ENCODE data around the gene TIGAR.

Gene TIGAR

DNA sequence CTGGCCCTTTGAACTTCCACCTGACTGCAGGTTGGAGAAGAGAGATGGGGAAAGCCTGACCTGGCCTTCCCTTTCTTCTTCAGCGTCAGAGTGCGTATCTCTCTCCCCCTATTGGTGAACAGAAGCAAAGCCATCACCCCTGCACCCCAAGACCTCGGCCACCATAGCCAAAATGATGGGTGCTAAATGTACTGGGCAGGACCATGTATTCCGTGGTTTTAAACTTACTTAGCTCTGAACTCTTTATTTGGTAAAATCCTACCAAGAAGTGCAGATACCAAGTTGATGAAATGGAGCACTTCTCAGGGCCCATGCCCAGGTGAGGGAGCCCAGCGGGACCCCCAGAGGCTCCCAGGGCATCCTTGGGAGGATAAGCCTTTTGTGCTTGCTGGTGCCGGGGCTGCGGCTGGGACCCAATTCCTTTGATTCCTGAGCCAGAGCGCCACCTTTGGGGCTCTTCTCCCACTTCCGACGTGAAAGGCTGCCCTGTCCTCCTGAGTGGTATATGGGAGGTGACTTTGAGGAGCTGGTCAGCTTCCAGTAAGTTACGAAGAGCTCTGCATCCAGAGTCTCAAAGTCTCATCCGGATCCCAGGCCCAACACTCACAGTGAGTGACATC, 38.0 kb upstream of the TIGAR start:
- DNase-seq, result no peak

DNA sequence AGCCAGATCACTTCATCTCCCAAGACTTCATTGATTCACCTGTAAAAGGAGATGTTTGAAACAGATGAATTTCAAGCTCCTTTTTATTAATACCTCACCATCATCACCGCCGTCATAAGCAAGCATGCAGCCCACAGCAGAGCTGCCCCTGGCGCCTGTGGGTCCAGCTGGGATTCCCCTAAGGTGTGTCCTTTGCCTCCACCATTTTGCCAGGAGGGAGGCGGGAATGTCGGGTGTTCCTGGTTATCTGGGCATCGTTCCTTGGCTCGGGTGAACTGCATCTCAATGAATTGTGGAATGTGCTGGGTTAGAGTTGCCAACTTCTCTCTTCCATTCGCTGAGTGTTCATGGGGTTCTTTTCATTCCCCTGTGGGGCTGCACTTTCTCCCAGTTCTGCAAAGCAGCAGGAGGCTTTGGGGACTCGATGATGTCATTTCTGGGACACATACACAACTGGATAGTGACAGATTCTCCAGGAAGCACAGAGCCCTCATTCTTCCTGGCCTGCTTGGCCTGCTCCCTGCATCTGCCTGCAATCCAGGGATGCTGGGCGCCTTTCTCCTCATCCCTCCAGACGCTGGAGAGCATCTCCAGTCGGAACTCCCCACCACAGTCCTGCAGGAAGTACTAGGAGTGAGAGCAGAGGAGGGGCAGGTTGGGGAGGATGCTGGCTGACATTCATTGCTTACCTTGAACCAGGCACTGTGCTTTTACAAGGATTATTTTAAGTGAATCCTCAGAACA, 37.3 kb upstream of the TIGAR start:
- no peak for DNase-seq

DNA sequence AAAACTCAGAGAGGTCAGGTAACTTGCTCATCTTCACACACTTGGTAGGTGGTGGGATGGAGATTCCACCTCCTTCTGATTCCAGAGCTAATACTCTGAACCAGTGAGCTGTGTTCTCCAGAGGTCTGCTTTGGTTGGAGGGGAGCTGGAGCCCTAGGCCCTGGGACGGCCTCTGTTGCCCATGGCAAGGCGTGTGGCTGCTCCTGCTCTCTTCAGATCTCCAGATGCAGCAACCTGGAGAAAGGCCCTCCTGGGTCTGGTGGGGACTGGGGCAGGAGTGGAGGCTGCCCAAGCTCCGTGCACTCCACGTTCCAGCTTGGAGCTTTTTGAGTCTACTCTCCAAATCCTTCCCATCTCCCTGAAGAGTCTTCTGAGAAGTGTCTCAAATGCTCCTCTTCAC, 36.7 kb upstream of the TIGAR start:
- DNase-seq, result no peak

DNA sequence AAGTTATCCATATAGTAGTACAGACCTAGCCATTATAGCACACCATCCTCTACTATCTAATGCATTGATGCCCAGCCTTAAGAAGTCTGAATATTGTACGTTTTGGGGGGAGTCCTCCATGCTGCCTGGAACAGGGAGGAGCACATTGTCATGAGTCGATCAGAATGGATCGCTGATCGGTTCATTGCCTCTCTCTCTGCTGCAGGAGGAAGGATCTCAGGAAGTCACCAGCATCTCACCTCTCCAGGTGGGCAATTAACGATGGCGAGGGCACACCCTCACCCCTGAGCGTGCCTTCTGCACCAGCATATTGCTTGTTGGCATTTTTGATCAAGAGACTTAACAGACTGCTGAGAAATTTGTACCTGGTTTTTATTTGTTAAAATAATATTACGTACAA, 35.9 kb upstream of the TIGAR start:
- no peak for DNase-seq

DNA sequence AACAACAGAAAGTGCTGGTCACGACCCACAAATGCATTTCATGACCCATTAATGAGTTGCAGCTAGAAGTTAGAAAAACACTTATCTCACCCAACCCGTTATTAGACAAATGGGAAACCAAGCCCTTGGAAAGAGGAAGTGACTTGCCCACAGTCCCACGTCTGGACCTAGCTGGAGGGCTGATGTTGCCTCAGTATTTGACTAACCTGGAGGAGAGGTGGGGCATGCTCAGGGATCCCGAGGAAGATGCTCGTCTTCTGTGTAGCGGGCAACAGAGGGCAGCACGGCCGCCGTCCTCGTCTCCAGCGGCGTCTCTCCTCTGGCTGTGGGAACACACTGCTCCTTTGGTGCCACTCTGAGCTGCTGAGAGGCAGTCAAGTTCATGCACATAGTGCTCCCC, 34.8 kb upstream of the TIGAR start:
- DNase-seq, result no peak

DNA sequence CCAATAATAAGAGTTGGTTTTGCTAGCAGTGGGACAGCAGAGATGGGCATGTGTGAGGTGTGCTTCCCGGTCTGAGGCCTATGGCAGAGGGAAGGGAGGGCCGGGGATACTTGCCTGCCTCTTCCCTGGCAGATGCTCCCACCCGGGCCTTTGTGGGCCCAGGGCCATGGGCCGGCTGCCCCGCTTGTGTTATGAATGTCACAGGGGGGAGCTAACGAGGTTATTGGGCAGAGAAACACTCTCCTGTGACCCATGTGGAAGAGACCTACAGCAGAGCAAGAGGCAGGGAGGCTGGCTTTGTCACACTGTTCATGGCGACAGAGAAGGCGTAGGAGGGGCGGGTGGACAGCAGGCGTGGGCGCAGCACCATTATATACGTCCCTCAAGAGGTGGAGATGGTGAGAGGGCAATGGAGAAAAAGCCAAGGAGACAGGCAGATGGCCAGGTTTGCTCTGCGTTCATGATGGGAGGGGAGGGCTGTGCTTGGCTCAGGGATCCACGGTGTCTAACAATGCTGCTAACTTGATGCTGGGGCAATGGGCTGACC, 34.2 kb upstream of the TIGAR start:
- DNase-seq, result no peak

DNA sequence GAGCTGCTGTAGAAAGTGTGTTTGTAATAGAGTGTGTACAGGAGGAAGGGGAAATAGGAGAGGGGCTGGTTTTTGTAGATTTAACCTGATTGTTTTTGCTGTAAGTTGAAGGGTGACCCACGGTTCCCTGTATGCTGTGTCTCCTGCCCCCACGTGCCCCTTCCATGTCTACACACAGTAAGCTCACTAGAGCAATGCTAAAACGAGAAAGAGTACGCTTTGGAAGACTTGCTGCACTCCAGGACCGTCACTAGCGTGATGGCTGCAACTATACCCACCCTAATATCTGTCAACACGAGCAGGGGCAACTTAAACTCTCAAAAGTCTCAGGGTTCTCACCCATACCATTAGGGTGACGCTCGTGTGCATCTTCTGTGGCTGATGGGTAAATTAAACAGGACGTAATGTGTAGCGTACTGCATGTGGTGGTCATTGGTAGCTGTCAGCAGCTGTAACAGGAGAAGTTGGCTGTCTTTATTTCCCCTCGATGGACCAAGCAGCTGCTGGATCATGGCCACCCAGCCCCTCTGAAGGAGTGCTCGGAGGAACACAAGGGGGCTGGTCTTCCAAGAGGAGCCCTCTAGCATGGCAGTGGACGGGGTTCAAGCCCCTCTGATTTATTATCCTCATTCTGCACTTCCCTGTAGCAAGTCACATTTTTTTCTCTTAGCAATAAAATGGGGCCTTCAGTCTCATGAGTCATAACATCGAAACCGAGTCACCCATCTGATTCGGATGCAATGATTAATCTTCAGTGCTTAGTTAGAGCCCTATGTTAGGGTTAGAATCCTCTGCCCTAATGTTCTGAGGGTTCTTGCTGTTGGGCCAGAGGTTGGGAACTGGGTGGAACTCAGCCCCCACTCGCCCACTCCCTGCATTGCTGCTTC, 33.4 kb upstream of the TIGAR start:
- DNase-seq, result no peak

DNA sequence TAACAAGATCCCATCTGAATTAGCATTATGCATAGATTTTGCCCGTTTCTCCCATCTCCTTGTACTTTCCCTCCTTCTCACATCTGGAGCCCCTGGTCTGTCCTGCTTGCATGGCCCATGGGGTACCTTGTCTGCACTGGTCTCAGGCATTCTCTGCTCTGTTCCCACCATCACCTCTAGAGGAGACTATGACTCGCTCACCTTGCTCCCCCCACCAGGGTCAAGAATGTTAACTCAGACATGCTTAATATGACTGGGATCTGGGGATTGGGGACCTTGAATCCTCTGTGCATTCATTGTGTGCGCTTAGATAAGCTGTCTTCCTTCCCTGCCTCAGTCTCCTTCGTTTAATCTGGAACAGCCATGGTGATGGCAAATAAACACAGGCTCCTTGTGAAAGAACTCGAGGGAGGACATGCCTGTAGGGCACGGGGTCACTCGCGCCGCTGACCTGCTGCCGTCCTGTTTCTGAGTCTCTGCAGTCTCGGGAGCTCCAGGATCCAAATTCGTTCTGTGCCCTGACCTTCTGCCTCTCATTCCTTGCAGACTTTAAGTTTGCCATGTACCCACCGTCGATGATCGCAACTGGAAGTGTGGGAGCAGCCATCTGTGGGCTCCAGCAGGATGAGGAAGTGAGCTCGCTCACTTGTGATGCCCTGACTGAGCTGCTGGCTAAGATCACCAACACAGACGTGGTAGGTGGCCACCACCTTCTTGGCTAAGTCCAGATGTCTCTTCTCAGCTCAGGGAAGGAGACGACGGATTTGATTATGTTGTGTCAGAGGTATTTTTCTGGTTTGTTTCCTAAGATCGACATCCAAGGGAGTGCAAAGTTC, 32.5 kb upstream of the TIGAR start:
- no peak for DNase-seq

DNA sequence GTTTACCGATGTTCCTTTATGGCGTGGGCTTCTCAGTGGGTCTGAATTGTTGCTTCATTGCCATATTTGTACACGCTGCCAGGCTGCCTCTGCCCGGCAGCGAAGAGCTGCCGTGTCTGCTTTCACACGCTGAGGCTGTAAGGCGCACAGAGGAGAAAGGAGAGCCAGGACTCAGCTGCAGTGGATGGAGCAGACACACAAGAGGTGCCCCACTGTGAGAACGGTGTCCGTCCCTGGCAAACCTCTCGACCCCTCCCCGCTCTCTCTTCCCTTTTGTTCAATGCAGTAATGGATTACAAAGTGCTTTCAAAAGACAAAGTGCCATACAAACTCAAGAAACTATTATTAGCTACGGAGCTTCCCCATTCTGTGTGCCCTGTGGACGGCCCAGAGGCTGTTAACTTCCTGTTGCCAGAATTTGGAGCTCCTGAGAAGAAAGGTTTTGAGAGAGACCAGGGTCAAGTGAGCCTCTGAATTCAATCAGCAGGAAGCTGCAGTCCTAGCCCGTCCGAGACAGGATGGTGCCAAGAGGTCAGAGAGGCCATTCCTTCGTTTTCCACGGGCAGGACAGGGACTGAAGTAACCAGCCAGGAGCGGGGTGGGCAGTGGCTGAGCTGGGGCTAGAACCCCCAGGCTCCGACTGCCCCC, 31.7 kb upstream of the TIGAR start:
- DNase-seq, result peak; percentile 39

DNA sequence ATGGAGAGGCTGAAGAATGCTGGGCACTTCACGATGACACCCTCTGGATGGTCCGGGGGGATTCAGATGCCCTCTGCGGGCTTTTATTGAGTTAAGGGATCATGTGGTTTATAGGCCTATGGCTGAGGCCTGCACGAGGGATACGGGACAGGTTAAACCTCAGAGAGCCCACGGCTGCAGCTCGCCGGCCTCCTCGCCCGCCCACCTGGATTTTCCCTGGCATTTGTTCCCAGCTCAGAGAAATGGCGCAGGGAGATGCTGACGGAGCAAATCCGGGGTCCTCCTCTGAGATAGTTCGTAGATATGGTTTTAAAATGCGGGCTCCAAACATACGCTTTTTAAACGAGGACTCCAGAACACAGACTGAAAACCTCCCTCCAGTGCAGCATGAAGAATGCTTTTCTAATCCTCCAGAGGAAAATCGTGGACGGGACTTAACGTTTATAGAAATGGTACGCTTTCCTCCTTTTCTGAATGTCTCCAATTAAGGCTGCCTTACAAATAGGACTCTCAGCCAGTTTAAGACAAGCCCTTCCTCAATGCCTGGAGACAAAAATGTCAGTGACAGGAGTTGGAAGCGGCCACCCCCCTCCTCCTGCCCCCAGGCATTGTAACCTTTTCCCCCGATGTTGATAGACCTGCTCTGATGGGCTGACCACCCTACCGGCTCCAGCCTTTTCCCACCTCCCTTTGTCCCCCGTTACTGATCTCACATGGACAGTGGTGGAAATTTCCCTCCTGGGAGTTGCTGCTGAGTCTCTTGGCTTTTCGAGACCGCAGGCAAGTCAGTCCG, 30.8 kb upstream of the TIGAR start:
- DNase-seq, result no peak

DNA sequence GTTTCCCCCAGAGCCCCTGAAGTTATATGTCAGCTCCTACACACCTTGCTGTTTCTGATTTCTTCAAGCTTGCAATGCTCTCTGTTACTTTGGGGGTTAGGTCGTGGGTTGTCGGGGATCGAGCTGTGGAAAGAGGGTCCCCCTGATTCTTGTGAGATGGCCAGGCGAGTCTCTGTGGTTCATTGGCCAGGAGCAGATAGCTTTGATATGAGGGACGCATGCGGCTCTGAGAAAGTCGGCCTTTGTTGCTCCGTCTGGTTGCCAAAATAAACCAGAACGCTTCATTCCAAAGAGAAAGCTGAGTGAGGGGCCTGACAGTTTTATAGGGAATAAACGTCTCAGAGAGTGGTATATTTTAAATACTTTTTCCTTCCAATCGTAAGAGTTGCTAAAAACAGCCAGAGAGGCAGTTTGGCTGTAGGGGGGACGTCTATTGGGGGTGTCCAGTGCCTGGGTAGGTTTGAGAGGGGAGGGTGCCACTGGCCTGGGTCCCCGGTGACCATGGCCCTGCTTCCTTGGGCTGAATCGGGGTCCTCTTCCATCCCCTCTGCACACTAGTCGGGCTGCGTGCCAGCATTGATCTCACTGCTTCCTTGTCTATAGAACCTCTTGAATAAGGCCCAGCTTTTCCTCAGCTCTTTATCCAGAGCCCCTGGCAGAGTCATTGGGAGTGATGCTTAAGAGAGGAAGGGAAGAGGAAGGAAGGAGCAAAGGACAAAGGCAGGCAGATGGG, 28.5 kb upstream of the TIGAR start:
- DNase-seq, result no peak

DNA sequence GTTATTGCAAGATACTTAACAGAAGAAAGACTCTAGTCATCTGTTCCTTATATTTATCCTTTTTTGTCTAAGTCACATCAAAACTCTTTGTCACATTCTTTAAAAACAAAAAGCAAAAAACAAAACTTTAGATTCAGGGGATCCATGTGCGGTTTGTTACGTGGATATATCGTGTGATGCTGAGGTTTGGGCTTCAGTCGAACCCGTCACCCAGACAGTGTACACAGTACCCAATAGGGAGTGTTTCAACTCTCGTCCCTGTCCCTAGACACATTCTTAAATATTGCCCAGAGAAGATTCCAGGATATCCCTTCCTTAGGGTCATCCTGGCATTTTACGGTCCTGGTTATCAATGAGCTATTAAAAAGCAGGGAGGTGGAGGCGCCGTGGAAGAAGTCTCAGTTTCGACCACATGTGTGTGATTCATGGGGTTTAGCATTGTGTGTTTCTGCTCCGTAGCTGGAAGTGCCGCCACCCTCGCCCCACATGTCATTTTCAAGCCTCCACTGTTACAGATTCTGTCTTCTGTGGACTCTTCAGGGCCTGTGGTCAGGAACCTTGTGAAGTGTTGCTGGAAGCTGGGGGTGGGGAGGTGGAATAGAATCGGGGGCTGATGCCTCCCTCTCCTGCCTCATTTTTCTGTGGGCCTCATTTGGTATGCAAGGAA, 27.6 kb upstream of the TIGAR start:
- no peak for DNase-seq

DNA sequence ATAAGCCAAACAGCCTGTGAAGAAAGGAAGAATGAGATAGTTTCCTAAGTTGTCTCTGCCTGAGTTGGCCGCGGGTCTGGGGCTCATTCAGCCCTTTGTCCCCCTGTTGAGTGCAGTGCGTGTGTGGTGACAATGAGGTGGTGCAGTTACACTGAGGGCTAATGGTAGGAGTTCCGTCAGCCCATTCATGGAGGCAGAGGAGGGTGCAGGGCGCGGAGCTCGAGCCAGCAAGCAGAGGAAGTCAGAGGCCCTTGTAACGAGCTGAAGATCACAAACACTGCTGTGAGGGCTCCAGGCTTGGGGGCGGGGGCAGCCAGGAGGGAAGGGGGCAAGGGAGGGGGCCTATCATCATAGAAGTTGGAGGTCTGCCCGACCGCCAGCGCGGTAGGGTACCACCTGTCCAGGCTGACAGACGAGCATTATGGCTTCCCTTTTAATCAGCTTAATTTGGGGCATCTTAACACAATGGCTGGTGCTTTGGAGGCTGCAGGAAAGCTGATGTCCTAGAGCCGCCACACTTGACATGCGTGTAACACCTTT, 27.0 kb upstream of the TIGAR start:
- DNase-seq, result no peak

DNA sequence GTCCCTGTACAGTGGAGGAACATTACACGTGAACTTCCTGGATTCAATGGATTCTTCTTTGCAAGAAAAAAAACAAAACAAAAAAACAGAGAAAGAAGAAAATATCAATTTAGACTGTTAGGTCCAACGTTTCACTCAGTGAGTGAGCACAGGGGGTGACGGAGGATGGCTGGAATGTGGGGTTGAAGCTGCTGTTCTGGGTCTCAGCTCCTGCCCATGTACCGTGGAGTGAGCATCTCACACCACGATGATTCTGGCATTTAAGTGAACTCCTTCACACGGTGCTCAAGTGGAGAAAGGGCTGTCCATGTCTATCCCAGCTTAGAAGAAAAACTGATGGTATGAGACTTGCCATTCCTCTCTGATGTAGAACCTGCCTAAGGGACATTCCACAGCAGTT, 24.3 kb upstream of the TIGAR start:
- DNase-seq, result no peak

DNA sequence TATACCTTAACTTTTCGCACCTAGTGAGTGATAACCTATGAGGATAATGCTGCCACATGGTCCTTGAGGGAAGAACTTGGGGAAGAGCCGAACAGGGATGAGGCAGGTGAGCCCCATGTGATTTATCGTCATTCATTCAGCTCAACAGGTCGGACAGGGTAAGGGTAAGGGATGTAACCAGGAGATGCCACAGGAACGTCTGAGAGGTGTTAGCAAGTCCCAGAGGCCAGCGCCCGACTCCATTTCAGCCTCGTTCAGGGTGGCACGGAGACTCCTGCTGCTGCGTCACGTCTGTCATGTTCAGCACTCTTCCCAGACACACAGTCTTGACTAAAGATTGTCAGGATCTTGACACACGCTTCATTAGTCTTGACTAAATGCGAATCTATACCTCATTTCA, 23.4 kb upstream of the TIGAR start:
- DNase-seq, result no peak

DNA sequence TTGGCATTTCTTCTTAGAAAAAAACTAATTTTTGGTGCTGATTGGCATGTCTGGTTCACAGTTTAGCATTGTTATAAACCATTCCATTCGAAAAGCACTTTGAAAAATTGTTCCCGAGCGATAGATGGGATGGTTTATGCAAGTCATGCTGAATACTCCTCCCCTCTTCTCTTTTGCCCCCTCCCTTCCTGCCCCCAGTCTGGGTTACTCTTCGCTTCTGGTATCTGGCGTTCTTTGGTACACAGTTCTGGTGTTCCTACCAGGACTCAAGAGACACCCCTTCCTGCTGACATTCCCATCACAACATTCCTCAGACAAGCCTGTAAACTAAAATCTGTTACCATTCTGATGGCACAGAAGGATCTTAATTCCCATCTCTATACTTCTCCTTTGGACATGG, 20.1 kb upstream of the TIGAR start:
- no peak for DNase-seq

DNA sequence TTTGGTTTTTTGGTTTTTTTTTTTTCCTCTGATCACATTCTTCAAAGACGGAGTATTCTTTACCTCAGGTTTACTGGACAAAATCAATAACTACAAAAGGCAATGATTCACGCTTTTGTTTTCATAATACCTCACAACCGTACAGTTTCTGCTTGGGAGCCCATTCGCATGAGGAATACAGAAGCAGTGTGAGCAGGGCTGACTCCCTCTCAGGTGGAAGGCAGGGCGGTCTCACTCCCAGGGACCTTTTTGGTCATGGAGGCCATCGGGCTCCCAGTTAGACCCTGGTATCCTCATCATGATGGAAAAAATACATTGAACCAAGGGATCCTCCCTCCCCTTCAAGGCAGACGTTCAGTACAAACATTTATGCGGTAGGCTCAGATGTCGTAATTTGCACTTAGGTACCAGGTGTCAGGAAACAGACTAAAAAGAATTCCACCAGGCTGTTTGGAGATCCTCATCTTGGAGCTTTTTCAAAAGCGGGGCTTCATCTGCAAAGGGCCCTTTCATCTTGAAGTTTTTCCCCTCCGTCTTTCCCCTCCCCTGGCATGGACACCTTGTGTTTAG, 19.0 kb upstream of the TIGAR start:
- DNase-seq, result no peak

DNA sequence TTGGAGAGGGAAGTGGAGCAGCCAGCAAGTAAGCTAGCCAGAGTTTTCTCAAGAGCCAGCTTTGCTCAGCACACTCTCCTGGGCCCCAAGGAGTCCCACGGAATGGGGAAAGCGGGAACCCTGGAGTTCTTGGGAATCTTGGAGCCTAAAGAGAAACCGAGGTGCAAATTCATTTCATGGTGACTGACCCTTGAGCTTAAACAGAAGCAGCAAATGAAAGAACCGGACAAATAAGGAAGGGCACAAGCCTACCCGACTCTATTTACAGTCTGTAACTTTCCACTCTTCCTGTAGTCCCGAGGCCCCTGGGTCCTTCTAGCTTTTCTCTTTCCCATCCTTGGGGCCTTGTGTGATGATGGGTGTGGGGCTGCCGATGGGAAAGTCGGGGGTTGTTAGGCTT, 18.1 kb upstream of the TIGAR start:
- no peak for DNase-seq

DNA sequence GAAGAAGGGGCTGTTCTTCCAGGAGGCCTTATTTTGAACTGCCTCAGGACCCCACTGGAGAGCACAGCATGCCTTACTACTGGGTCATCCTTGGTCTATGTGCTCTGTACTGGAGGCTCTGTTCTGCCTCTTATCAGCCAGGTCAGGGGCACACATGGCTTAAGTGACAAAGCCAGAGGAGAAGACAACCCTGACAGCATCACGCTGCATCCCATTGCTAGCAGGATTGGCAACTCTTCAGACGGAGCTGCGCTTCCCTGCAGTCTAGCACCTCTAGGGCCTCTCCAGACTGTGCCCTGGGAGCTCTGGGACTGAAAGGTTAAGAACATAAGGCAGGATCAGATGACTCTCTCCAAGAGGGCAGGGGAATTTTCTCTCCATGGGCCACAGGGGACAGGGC, 17.3 kb upstream of the TIGAR start:
- DNase-seq, result no peak

All from midbrain (tissue), 1 donor.